ENCODE measurements around the gene FXYD3.

Gene FXYD3

DNA sequence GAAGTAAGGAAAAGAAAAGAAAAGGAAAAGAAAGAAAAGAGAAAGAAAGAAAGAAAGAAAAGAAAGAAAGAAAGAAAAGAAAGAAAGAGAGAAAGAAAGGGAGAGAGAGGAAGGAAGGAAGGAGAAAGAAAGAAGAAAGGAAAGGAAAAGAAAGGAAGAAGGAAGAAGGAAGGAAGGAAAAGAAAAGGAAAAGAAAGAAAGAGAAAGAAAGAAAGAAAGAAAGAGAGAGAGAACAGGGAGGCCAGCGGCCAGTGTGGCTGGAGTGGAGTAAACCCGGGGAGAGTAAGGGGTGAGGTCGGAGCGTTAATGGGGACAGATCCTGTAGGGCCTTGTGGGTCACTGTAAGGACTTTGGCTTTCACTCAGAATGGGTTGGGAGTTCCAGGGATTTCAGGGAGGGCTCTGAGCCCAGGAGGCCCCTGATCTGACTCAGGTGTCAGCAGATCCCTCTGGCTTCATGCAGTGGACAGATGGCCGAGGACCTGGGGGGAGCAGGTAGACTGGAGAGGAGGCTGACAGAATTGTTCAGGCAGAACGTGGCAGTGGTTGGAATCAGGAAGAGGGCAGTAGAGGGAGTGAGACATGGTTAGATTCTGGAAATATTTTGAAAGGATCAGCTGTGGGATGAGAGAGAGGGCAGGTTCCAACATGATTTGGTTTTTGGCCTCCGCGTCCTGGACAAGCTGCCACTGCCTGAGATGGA lies 19.8 kb upstream of the FXYD3 start:
- no peaks in the 10 kb centered on the region for H3K9me3 ChIP-seq (ENCODE audit: severe bottlenecking)
- no peaks in the 10 kb centered on the region for H3K27me3 ChIP-seq (ENCODE audit: insufficient read depth, poor library complexity, severe bottlenecking)
- ATAC-seq (ENCODE audit: low read depth) = peak; percentile 91
- no peak overlapping the region for H3K27ac ChIP-seq (ENCODE audit: poor library complexity, severe bottlenecking)
- no peaks in the 10 kb centered on the region for H3K36me3 ChIP-seq (ENCODE audit: low read depth)
- TF ChIP-seq, protein P1, sequence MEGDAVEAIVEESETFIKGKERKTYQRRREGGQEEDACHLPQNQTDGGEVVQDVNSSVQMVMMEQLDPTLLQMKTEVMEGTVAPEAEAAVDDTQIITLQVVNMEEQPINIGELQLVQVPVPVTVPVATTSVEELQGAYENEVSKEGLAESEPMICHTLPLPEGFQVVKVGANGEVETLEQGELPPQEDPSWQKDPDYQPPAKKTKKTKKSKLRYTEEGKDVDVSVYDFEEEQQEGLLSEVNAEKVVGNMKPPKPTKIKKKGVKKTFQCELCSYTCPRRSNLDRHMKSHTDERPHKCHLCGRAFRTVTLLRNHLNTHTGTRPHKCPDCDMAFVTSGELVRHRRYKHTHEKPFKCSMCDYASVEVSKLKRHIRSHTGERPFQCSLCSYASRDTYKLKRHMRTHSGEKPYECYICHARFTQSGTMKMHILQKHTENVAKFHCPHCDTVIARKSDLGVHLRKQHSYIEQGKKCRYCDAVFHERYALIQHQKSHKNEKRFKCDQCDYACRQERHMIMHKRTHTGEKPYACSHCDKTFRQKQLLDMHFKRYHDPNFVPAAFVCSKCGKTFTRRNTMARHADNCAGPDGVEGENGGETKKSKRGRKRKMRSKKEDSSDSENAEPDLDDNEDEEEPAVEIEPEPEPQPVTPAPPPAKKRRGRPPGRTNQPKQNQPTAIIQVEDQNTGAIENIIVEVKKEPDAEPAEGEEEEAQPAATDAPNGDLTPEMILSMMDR (IDR thresholded peaks at IDR 0.05; ENCODE audit: poor library complexity, severe bottlenecking) = peak; percentile 22
- peaks cover 8% of the 10 kb centered on the region for H3K4me1 ChIP-seq (ENCODE audit: insufficient read depth, poor library complexity, severe bottlenecking)
- no peak for DNase-seq (ENCODE audit: low spot score)
- H3K4me3 ChIP-seq (ENCODE audit: severe bottlenecking) = no peak overlapping the region

DNA sequence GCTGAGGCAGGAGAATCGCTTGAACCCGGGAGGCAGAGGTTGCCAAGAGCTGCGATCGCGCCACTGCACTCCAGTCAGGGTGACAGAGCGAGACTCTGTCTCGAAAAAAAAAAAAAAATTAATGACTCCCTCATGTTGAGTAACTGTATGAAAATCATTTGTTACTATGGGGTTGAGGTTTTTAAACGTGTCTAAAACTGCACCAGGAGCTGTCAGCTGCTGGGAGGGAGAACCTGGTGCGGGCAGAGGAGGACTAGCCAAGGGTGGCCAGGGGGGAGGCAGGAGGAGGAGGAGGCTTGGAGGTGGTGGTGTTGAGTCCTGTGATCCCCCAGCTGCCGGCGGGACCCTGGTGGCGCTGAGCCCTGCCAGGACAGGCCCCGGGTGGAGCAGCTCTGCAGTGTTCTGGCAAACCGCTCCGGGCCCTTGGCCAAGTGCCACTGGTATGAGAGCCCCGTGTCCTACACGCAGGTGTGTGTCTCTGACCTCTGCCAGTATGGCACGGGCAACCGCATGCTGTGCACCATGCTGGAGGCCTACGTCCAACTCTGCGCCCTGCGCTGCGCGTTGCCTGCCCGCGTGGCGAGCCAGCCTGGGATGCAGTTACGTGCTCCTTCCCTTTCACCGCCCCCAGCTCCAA lies 17.1 kb upstream of the FXYD3 start:
- no peaks in the 10 kb centered on the region for H3K9me3 ChIP-seq (ENCODE audit: severe bottlenecking)
- H3K36me3 ChIP-seq (ENCODE audit: low read depth) = no peaks in the 10 kb centered on the region
- DNase-seq (ENCODE audit: low spot score) = no peak
- TF ChIP-seq, protein P1 (IDR thresholded peaks at IDR 0.05; ENCODE audit: poor library complexity, severe bottlenecking) = no peak
- H3K4me3 ChIP-seq (ENCODE audit: severe bottlenecking) = no peak overlapping the region
- H3K27ac ChIP-seq (ENCODE audit: poor library complexity, severe bottlenecking) = no peak overlapping the region
- peaks cover 8% of the 10 kb centered on the region for H3K4me1 ChIP-seq (ENCODE audit: insufficient read depth, poor library complexity, severe bottlenecking)
- peak; percentile 8; the same call in 1 of the 3 replicates for ATAC-seq (ENCODE audit: low read depth)
- no peaks in the 10 kb centered on the region for H3K27me3 ChIP-seq (ENCODE audit: insufficient read depth, poor library complexity, severe bottlenecking)

DNA sequence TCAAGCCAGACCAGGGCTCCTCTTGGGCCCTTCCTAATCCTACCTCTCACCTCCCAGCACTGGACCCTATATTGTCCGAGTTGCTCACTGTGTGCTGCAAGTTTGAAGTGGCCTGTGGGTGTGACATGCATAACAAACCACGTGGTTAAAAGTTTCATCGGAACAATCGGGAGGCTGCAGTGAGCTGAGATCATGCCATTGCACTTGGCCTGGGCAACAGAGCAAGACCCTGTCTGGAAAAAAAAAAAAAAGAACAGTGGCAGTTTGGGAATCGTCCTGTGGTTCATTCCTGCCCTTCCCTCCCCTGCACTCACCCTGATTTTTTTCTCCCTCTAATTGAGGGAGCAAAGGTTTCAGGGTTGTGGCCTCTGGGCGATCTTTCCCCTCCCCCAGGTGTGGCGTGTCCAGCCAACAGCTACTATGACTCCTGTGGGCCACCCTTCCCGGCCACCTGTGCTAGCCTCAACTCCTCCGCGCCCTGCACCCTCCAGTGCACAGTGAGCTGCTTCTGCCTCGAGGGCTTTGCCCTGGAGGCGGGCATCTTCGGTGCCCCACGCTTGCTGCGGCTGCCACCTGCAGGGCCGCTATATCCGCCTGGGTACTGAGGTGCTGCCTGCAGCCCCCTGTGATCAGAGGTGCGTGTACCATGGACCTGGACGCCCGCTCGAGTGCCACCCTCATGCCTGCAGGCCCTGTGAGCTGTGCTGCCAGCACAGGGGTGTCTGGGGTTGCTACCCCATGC lies 16.3 kb upstream of the FXYD3 start:
- Histone ChIP-seq H3K27me3 (ENCODE audit: insufficient read depth, poor library complexity, severe bottlenecking) (no peaks in the 10 kb centered on the region), H3K27ac (ENCODE audit: poor library complexity, severe bottlenecking) (no peak overlapping the region), H3K36me3 (ENCODE audit: low read depth) (no peaks in the 10 kb centered on the region), H3K9me3 (ENCODE audit: severe bottlenecking) (no peaks in the 10 kb centered on the region), H3K4me3 (ENCODE audit: severe bottlenecking) (no peak overlapping the region), H3K4me1 (ENCODE audit: insufficient read depth, poor library complexity, severe bottlenecking) (peaks cover 8% of the 10 kb centered on the region)
- no peak for DNase-seq (ENCODE audit: low spot score)
- no peak for ATAC-seq (ENCODE audit: low read depth)
- TF ChIP-seq, protein P1 (IDR thresholded peaks at IDR 0.05; ENCODE audit: poor library complexity, severe bottlenecking) = no peak

DNA sequence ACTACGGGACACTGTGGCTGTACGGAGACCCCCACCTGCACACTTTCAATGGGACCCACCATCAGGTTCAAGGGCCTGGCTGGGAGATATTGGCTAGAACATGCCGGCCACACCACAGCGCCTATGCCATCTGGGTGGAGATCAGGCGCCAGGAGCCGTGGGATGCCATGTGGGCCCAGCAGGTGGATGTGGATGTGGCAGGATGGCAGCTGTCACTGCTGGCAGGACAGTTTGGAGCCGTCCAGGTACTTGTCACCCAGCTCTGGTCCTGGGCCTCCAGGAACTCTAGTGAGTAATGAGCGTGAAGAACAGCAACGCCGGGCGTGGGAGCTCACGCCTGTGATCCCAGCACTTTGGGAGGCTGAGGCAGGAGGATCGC lies 15.7 kb upstream of the FXYD3 start:
- H3K4me1 ChIP-seq (ENCODE audit: insufficient read depth, poor library complexity, severe bottlenecking) = peaks cover 8% of the 10 kb centered on the region
- ATAC-seq (ENCODE audit: low read depth) = no peak
- DNase-seq (ENCODE audit: low spot score) = no peak
- no peaks in the 10 kb centered on the region for H3K9me3 ChIP-seq (ENCODE audit: severe bottlenecking)
- TF ChIP-seq, protein P1 (IDR thresholded peaks at IDR 0.05; ENCODE audit: poor library complexity, severe bottlenecking) = no peak
- no peaks in the 10 kb centered on the region for H3K27me3 ChIP-seq (ENCODE audit: insufficient read depth, poor library complexity, severe bottlenecking)
- no peaks in the 10 kb centered on the region for H3K36me3 ChIP-seq (ENCODE audit: low read depth)
- no peak overlapping the region for H3K27ac ChIP-seq (ENCODE audit: poor library complexity, severe bottlenecking)
- no peak overlapping the region for H3K4me3 ChIP-seq (ENCODE audit: severe bottlenecking)

Data from RWPE2 (cell line).